Superior temporal gyrus (tissue), 1 donor: ENCODE measurements around the gene OR6C70.
"Not testable (repeated sequence)": the region's sequence is repeated elsewhere in the genome, so short reads cannot be mapped to it uniquely, and the experiment has no call there.

ENCODE experiments used
- DNase-seq: peaks from one replicate; pipeline ENCODE4 v3.0.0-alpha.2; 2016; ENCODE audit errors: extremely low spot score

OR6C70 gene

DNA sequence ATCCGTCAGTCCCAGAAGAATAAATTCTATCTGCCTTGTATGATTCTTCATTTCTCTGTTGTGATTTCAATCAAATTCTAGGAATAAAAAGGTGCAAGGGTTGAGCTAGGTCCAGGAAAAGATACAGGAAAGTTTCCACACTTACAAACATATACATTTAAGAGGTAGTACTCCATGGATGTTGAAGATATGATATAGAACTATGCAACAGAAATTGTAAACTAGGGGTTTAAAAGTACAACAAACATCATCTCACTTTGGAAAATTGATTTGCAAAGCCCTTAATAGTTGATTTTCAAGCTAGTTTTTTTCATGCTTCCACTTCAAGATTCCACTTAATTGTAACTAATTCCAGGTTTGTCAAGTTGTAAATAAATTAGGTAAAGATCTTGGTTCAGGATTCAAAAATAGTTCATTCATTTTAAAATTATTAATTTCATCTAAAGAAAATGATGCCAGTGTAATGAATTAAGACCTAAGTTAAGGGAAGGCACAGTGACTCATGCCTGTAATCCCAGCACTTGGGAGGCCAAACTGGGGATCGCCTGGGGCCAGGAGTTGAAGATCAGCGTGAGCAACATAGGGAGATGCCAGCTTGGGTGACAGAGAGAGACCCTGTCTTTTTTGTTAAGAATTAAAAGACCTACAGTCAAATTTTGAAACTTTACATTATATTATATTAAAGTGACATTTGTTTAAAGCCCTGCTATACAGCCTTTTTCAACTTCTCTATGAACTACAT is at the start of gene OR6C70:
Gene OR6C70 (minus strand): TSS at position 51 of the 742 bp plus-strand sequence. CDS start 0 bp downstream, at position 51.
- no peak for DNase-seq

DNA sequence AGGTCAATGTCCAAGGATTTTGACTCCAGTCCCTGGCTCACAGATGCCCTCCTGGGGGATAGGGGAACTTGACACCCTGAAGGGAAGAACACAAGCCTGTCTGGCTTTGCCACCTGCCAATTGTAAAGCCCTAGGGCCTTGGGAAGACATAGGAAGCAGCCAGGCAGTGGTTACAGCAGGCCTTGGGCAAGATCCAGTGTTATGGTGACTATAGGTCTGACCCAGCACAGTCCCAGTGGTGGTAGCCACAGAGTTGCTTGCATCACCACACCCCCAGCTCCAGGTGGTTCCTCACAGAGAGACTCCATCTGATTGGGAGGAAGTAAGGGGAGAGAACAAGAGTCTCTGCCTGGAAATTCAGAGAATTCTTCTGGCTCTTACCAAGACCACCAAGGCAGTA is 46.5 kb upstream of the OR6C70 start:
- DNase-seq, result no peak

DNA sequence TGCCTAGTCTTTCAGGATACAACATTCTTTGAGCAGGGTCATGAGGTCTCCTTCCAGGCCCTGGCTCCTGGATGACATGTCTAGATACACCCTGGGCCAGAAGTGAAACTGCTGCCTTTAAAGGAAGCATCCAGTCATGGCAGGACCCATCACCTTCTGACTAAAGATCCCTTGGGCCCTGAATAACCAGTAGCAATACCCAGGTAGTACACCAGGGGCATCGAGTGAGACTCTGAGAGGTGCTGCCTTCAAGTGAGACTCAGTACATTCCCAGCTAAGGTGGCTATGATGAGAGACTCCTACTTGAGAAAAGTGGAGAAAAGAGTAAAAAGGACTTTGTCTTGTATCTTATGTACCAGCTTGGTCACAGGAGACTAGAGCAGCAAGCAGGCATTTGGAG is 45.8 kb upstream of the OR6C70 start:
- DNase-seq, result no peak

DNA sequence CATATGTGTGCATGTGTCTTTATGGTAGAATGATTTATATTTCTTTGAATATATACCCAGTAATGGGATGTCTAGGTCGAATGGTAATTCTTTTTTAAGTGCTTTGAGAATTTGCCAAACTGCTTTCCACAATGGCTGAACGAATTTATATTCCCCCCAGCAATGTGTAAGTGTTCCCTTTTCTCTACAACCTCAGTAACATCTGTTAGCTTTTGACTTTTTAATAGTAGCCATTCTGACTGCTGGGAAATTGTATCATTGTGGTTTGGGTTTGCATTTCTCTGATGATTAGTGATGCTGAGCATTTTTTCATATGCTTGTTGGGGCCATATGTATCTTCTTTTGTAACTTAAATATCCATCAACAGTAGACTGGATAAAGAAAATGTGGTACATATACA is 31.7 kb upstream of the OR6C70 start:
- DNase-seq, result no peak

DNA sequence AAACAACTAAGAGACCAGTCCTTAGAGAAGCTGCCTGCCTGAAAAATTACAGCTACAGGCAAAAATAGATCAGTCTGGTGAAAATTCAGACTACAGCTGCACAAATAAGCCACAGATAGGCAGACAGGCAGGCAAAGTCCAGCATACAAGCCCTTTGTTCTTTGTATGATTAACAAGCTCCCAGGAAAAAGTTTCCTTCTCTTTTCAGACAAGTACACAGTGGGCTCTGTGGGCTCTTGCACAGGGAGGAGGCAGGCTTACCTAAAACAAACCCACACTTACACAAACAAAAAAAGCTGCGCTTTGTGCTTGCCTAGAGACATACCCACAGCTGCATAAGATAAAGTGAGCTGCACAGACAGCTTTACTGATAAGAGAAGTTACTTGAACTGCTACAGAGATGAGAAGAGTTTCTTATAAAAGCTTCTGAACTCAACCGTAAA is 29.9 kb upstream of the OR6C70 start:
- no peak for DNase-seq

DNA sequence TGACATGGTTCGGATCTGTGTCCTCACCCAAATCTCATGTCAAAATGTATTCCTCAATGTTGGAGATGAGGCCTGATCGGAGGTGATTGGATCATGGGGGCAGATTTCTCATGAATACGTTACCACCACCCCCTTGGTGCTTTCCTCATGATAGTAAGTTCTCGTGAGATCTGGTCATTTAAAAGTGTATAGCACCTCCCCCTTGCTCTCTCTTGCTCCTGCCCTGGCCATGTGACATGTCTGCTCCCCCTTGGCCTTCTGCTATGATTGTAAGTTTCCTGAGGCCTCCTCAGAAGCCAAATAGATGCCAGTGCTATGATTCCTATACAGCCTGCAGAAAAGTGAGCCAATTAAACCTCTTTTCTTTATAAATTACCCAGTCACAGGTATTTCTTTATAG is 29.3 kb upstream of the OR6C70 start:
- DNase-seq, result no peak

DNA sequence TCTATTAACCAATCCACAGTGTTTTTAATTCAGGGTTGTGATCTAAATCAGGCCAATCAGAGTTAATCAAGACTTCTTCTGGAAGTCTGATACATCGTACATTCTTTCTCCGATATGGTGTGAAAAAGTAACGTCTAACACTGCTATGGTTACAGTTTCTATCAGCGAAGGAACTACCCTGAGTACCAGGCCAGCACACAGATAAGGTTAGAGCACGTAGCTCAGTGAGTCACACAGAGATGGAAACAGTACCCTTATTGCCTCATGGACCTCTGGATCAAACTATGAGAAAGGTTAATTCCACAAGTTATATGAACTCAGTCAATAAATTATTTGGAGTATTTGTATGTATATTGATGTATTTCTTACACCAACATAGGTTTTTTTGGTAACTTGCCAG is 25.6 kb upstream of the OR6C70 start:
- DNase-seq, result no peak

DNA sequence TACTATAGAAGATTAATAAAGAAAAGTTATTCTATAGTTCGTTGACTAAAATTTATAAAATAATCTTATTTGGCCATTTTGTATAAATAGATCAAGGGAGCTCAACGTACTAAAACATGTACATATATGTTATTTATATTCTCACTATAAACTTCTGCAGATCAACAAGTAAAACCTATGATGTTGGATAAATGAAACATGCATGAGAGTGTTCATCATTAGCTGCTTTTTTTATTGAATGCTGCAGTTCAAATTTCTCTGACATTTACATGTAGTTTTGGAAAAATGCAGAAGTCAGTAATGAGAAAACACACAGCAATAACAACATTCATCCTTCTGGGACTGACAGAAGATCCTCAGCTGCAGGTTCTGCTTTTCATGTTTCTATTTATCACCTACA is 22.1 kb upstream of the OR6C70 start, which contains the start of gene OR6C68:
Gene OR6C68 (plus strand): TSS at position 301 of the 400 bp plus-strand sequence. CDS start 0 bp downstream, at position 301.
- no peak for DNase-seq

DNA sequence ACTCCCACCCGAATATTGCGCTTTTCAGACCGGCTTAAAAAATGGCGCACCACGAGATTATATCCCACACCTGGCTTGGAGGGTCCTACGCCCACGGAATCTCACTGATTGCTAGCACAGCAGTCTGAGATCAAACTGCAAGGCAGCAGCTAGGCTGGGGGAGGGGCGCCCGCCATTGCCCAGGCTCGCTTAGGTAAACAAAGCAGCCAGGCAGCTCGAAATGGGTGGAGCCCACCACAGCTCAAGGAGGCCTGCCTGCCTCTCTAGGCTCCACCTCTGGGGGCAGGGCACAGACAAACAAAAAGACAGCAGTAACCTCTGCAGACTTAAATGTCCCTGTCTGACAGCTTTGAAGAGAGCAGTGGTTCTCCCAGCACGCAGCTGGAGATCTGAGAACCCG is 14.3 kb upstream of the OR6C70 start:
- DNase-seq, result not testable (repeated sequence)

DNA sequence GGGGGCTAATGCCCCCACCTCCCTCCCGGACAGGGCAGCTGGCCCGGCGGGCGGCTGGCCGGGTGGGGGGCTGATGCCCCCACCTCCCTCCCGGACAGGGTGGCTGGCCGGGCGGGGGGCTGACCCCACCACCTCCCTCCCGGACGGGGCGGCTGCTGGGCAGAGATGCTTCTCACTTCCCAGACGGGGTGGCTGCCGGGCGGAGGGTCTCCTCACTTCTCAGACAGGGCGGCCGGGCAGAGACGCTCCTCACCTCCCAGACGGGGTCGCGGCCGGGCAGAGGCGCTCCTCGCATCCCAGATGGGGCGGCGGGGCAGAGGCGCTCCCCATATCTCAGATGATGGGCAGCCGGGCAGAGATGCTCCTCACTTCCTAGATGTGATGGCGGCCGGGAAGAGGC is 9.2 kb upstream of the OR6C70 start:
- not testable (repeated sequence) for DNase-seq

DNA sequence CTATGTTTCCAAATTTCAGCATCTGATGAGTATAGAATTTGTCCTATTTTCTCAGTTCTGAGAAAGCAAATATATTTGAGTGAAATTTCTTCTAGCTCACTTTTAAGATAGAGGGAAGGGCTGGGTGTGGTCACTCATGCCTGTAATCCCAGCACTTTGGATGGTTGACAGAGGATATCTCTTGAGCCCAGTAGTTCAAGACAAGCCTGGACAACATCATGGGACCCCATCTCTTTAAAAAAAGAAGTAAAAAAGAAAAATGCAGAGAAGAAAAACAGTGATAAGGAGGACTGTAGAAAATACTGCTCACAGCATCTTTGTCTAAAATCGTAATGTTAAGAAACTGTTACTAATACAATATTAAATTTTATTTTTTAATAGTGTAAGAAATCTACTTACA is 2.3 kb upstream of the OR6C70 start:
- DNase-seq, result no peak

DNA sequence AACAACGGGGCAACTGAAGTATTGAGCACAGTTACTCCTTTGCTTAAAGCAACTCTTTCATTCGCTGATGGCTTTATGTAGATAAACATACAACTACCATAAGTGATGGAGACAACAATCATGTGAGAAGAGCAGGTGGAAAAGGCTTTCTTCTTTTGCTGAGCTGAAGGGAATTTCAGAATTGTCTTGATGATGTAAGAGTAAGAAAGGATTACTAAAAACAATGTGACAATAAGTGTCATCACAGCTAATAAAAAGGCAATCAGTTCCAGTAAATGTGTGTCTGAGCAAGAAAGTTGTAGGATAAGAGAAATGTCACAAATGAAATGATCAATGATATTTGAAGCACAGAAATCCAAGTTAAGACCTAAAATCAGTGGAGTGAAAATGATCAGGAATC is 647 bp downstream of the OR6C70 start:
- no peak for DNase-seq

DNA sequence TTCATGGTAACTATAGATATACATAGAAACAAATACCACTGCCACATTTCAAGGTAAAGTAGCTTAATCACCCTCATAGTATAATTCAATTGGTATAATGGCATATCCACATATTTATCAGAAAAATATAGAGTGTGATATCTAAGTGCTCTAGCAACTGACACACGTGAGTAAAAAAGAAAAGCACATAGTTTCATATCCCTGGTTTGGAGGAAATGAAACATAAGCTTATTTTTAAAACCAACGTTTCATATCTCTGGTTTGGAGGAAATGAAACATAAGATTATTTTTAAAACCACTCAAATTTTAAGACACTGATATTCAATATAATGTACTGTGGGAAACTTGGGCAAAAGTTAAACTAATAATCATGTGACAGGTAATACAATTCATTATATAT is 2.1 kb downstream of the OR6C70 start:
- no peak for DNase-seq

DNA sequence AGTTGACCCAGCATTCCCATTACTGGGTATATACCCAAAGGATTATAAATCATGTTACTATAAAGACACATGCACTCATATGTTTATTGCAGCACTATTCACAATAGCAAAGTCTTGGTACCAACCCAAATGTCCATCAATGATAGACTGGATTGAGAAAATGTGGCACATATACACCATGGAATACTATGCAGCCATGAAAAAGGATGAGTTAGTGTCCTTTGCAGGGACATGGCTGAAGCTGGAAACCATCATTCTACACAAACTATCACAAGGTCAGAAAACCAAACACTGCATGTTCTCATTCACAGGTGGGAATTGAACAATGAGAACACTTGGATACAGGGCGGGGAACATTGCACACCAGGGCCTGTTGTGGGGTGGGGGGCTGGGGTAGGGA is 5.0 kb downstream of the OR6C70 start:
- DNase-seq, result not testable (repeated sequence)

DNA sequence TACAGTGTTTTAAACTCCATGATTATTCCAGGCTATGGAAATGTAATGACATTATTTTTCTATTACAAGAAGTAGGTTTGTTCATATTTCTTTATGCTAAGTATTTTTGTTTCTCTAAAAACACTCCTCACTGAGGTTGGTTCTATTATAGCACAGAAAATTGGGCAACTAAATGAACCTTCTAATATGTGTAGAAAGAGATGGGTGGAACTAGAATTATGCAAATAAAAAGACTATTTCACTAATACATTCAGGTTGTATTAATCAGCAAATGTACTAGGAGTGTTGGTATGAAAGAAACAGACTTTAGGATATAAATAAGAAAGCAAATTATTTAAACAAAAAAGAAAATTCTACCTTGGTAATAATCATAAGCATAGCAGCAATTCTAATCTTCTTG is 21.1 kb downstream of the OR6C70 start:
- no peak for DNase-seq

DNA sequence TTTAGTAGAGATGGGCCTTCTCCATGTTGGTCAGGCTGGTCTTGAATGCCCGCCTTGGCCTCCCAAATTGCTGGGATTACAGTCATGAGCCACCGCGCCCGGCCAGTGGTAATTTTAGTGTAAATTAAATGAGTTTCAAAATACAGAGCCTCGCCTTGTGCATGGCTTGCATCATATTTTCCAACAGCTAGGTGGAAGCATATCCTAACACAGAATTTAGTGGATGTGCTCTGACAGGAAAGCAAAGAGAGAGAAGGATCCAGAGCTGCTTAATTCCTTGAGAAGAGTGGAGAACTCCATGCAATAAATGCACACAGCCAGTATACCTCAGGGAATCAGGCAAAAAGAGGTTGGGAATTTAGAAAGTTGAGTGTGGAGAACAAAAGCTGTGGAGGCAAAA is 23.6 kb downstream of the OR6C70 start:
- no peak for DNase-seq

DNA sequence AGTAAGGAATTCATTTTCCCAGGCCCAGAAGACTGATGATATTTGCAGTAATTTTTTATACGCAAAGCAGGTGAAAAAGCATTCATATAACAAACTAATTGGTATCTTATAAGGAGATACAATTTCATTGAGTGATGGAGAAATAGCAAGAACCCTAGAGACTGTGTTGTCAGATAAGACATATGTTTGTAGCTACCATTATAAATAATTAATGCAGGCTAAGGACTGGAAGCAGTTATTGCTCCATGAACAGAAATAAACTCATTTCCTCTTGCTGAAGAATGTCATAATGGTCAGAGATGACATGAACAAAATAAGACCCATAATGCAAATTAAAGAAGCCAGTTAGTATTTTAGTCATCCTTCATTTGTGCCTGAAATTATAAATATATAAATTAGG is 24.6 kb downstream of the OR6C70 start:
- DNase-seq, result no peak

DNA sequence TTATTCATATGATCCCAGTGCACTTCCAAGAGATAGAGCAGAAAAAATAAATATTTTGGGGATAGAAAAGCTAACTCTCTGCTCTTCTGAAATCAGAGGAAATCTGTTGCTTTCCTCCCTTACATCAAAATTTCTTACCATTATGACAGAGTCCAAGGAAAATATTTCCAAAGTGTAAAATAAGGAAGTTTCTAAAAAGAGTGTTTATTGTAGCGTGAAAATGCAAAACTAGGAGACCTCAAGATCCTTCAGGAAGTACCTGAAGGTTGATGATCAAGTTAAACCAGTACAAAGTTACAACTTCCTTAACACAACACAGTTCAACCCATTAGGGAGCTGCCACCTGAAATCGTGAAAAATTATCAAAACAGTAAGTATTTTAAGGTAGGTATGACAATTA is 26.2 kb downstream of the OR6C70 start, which contains the start of gene OR6C2:
Gene OR6C2 (plus strand): TSS at position 301 of the 400 bp plus-strand sequence. CDS start 8,138 bp downstream, outside the sequence.
- DNase-seq, result no peak

DNA sequence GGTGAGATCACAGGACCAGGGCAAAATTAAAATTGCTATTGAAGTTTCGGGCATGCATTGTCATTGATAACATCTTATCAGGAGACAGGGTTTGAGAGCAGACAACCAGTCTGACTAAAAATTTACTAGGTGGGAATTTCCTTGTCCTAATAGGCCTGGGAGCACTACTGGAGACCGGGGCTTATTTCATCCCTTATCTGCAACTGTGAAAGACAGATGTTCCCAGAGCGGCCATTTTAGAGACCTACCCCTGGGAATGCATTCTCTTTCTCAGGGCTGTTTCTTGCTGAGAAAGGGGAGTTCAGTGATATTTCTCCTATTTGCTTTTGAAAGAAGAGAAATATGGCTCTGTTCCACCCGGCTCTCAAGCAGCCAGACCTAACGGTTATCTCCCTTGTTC is 28.7 kb downstream of the OR6C70 start:
- not testable (repeated sequence) for DNase-seq

DNA sequence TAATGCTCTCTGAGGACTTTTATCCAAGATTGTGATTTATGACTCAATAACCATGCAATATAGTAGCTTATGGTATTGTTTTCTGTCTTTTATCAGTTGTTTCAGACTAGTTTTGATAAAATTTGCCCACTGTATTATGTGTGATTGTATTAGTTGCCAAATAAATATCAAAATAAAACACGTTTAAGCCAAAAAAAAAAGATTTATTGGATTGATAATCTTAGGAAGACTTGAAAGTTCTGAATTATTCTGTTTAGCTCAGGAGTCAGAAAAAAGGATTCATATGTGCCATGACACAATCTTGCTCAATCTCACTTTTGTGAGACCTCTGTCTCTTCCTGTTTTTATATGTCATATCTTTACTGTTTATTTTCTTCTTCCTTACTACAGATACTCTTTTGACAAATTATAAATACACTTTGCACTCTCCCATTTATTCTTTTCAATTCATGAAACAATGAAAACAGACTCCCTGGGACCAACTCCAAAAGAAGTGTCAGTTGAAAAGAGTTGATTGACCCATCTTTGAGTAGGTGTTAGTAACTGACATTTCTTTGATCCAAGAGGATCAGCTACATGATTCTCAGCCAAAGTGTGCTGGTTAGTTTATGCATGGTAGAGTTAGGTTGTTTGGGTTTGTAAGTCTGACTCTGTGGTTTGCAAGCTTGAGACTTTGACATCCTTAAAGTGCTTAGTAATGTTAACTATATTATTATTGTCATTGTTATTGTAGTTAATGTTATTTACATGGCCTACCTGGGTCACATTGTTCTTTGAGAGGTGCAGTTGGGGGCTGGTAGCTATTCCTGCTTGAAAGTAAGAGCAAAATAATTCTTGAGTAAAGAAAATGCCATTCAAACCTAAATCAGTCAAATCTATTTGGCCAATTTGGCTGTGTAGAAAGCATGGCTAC is 41.4 kb downstream of the OR6C70 start:
- DNase-seq, result no peak

DNA sequence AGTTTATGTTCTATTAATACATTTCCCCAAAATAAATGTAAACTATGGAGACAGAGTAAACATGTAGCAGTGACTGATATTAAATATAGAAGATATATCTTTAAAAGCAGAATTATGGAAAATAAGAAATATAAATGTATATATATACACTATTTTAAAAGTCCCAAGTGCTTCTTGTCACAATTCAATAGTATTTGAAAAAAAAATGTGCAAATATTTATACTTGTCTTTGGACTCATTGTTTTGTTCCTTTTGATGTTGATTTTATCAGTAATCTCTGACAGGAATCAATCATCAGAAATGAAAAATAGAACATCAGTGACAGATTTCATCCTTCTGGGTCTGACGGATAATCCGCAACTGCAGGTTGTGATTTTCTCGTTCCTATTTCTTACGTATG is 44.0 kb downstream of the OR6C70 start, which contains the start of gene OR6C76:
Gene OR6C76 (plus strand): TSS at position 301 of the 400 bp plus-strand sequence. CDS start 0 bp downstream, at position 301.
- DNase-seq, result no peak

DNA sequence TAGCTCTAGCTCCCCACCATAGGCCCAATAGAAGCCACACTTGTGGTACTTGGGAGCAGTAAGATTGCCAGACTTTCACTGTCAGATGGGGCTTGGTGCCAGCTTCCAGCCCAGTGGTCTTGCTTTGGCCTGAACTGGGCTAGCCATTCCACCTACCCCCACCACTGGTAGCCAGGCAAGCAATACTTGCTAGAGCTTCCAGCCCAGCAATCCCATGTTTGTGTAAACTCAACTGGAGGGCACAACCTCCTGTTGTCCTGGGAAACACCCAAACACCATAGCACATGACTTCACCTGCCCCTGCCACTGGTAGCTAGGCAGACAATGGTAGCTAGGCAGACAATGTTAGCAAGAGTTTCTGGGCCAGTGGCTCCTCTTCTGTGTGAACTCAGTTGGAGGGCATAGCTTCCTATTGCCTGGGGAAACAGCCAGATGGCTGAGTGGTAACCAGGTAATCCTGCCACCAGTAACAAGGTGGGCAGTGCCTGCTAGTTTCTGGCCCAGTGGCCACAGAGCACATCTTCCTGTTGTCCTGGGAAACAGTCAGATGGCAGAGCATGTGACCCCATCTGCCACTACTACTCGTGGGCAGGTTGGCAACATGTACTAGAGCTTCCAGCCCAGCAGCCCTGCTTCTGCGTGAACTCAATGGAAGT is 49.5 kb downstream of the OR6C70 start:
- DNase-seq, result no peak
